ENCODE data around the gene RBM45. TPM values are rescaled to one million over a fixed set of nuclear protein-coding genes. Genes with fewer than 3 reads are reported as not detected.

RBM45 gene
- total RNA-seq = 9.9 to 15.5 TPM (median 10.3 TPM) in 3 replicates
- long read RNA-seq, transcript RBM45-201 (10 exons, 1,785 nt) = major isoform, 7 of 12 reads
- long read RNA-seq, partial matches to known transcripts = 0 of 12 reads
- long read RNA-seq, other reads (novel, unspliced or antisense) = 2 of 12 reads

- no peaks in the 10 kb centered on the region for H3K9me3 Mint-ChIP-seq (ENCODE audit: low read depth)
- no peaks in the 10 kb centered on the region for H3K27me3 Mint-ChIP-seq (ENCODE audit: low read depth)
- H3K27ac Mint-ChIP-seq (ENCODE audit: unreplicated experiment) = peak within 1 kb of the TSS; percentile 83
- peaks cover 16% of the 10 kb centered on the region for H3K4me1 Mint-ChIP-seq (ENCODE audit: low read depth)
- peaks cover 3% of the 10 kb centered on the region for H3K36me3 Mint-ChIP-seq (ENCODE audit: low read depth)
- TF ChIP-seq CTCF (IDR thresholded peaks at IDR 0.05) = peak; percentile 99
- DNase-seq (ENCODE audit: low spot score) = peak; percentile 96
- H3K4me3 Mint-ChIP-seq (ENCODE audit: unreplicated experiment) = peak within 1 kb of the TSS; percentile 94
These were observed at the start of gene RBM45 for GRCh38 chr2:178112202-178113152. Gene RBM45 (plus strand): TSS chr2:178112437. CDS start chr2:178112547, 110 bp downstream.

- DNase-seq (ENCODE audit: low spot score) = no peak
- TF ChIP-seq CTCF (IDR thresholded peaks at IDR 0.05) = no peak
- Mint-ChIP-seq H3K27me3 (ENCODE audit: low read depth) (peaks cover 24% of the 10 kb centered on the region), H3K4me1 (ENCODE audit: low read depth) (peaks cover 8% of the 10 kb centered on the region), H3K9me3 (ENCODE audit: low read depth) (peaks cover 3% of the 10 kb centered on the region), H3K27ac (ENCODE audit: unreplicated experiment) (no peak overlapping the region), H3K4me3 (ENCODE audit: unreplicated experiment) (no peak overlapping the region), H3K36me3 (ENCODE audit: low read depth) (no peaks in the 10 kb centered on the region)
These were observed 45.9 kb upstream of the RBM45 start for GRCh38 chr2:178066324-178066723.

- Mint-ChIP-seq H3K9me3 (ENCODE audit: low read depth) (peaks cover 3% of the 10 kb centered on the region), H3K36me3 (ENCODE audit: low read depth) (no peaks in the 10 kb centered on the region), H3K27me3 (ENCODE audit: low read depth) (peaks cover 27% of the 10 kb centered on the region), H3K27ac (ENCODE audit: unreplicated experiment) (no peak overlapping the region), H3K4me1 (ENCODE audit: low read depth) (peaks cover 8% of the 10 kb centered on the region), H3K4me3 (ENCODE audit: unreplicated experiment) (no peak overlapping the region)
- TF ChIP-seq CTCF (IDR thresholded peaks at IDR 0.05) = no peak
- DNase-seq (ENCODE audit: low spot score) = no peak
These were observed 45.2 kb upstream of the RBM45 start for GRCh38 chr2:178066890-178067669.

GRCh38 chr2:178068823-178069454, 43.3 kb upstream of the RBM45 start:
- Mint-ChIP-seq H3K9me3 (ENCODE audit: low read depth) (peaks cover 3% of the 10 kb centered on the region), H3K27ac (ENCODE audit: unreplicated experiment) (no peak overlapping the region), H3K36me3 (ENCODE audit: low read depth) (no peaks in the 10 kb centered on the region), H3K4me1 (ENCODE audit: low read depth) (peaks cover 20% of the 10 kb centered on the region), H3K27me3 (ENCODE audit: low read depth) (peaks cover 23% of the 10 kb centered on the region), H3K4me3 (ENCODE audit: unreplicated experiment) (no peak overlapping the region)
- DNase-seq (ENCODE audit: low spot score) = no peak
- TF ChIP-seq CTCF (IDR thresholded peaks at IDR 0.05) = no peak
